ENCODE data around the gene ZNF594. TPM values are rescaled to one million over a fixed set of nuclear protein-coding genes. Genes with fewer than 3 reads are reported as not detected.
"Not testable (repeated sequence)": the region's sequence is repeated elsewhere in the genome, so short reads cannot be mapped to it uniquely, and the experiment has no call there.

ZNF594 gene
- total RNA-seq, 2 experiments from 2014 or later, result 2.2 to 3.1 TPM

DNA sequence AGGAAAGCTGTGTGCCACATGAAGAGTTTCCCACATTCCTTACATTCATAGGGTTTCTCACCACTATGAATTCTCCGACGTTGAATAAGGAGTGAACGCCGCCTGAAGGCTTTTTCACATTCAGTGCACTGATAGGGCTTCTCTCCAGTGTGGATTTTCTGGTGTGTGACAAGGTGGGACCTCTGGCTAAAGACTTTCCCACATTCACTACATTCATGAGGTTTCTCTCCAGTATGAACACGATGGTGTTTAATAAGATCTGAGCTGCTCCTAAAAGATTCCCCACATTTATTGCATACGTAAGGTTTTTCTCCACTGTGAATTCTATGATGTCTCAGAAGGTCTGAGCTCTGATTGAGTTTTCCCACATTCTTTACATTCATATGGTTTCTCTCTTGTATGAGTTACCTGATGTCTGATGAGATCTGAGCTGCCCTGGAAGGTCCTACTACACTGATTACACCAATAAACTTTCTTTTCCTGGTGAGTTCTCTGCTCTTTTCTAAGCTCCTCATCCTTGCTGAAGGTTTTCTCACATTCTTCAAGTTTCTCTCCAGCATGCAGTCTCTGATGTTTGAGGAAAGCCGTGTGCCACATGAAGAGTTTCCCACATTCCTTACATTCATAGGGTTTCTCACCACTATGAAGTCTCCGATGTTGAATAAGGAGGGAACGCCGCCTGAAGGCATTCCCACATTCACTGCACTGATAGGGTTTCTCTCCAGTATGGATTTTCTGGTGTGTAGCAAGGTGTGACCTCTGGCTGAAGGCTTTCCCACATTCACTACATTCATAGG, 10.0 kb downstream of the ZNF594 start:
- Histone ChIP-seq H3K36me3 (ENCODE audit: insufficient read depth, low read length) (peaks cover under 1% of the 10 kb centered on the region), H3K27me3 (ENCODE audit: control insufficient read depth in 1 of 2, insufficient read depth in 2 of 2, low read length in 2 of 2) (no peaks in the 10 kb centered on the region), H3K4me3 (ENCODE audit: low read length) (no peak overlapping the region), H3K4me1 (ENCODE audit: insufficient read depth, low read length) (no peaks in the 10 kb centered on the region), H3K27ac (ENCODE audit: low read depth in 1 of 2, low read length in 2 of 2) (no peak overlapping the region), H3K9me3 (ENCODE audit: control insufficient read depth in 1 of 2, insufficient read depth in 1 of 2, low read length in 2 of 2) (peaks cover 52 to 95% of the 10 kb centered on the region in 2 experiments)
- ATAC-seq (ENCODE audit: poor library complexity) (no peak), DNase-seq (no peak)
- H3K9me3 Mint-ChIP-seq, result peaks cover 8% of the 10 kb centered on the region
- TF ChIP-seq, protein P1, sequence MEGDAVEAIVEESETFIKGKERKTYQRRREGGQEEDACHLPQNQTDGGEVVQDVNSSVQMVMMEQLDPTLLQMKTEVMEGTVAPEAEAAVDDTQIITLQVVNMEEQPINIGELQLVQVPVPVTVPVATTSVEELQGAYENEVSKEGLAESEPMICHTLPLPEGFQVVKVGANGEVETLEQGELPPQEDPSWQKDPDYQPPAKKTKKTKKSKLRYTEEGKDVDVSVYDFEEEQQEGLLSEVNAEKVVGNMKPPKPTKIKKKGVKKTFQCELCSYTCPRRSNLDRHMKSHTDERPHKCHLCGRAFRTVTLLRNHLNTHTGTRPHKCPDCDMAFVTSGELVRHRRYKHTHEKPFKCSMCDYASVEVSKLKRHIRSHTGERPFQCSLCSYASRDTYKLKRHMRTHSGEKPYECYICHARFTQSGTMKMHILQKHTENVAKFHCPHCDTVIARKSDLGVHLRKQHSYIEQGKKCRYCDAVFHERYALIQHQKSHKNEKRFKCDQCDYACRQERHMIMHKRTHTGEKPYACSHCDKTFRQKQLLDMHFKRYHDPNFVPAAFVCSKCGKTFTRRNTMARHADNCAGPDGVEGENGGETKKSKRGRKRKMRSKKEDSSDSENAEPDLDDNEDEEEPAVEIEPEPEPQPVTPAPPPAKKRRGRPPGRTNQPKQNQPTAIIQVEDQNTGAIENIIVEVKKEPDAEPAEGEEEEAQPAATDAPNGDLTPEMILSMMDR (IDR thresholded peaks at IDR 0.05), result no peak
- H3K27me3 Mint-ChIP-seq, result no peaks in the 10 kb centered on the region
- H3K27ac Mint-ChIP-seq, result no peak overlapping the region
- CTCF ChIA-PET, result interaction anchor here (1.5 kb wide), 1 partner anchor 10 kb away, joined by 5 read pairs; the partner anchor contains the start of gene ZNF594
- no peaks in the 10 kb centered on the region for H3K4me1 Mint-ChIP-seq (ENCODE audit: low read depth)
- intact Hi-C loops (cut with DNase I, micrococcal nuclease), result loop anchor here in 1 of 2 experiments (5.0 kb wide), 1 partner anchor 89 kb away; no protein-coding TSS in a partner anchor
- POLR2A ChIA-PET, result interaction anchor here (1.7 kb wide), 1 partner anchor 10 kb away, joined by 7 read pairs; the partner anchor contains the start of gene ZNF594
- H3K36me3 Mint-ChIP-seq (ENCODE audit: low read depth), result peaks cover 85% of the 10 kb centered on the region
- H3K4me3 Mint-ChIP-seq, result no peak overlapping the region

DNA sequence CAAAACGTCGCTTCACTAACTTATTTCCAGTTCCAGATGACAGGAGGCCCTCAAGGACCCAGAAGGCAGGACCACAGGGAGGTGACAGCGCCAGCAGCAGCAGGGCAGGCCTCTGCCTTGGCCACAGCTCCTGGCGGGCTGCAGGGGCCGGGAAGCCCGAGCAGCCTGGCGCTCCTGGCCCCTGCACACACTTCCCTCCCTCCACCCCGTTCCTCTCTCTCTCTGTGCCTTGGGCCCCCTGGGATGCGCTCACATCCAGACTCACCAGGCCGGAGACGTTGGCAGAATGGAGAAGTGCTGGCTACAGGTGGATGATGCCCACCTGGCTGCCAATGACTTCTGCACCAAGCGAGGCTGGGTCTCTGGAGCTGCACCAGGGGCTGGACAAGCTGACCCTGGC, 12.7 kb downstream of the ZNF594 start:
- DNase-seq (no peak), ATAC-seq (ENCODE audit: poor library complexity) (no peak)
- H3K4me1 ChIP-seq (ENCODE audit: insufficient read depth, low read length), result no peaks in the 10 kb centered on the region
- peaks cover 45 to 85% of the 10 kb centered on the region in 2 experiments for H3K9me3 ChIP-seq (ENCODE audit: control insufficient read depth in 1 of 2, insufficient read depth in 1 of 2, low read length in 2 of 2)
- ChIA-PET POLR2A (interaction anchor here (1.2 kb wide), 1 partner anchor 13 kb away, joined by 3 read pairs; the partner anchor contains the start of gene ZNF594), CTCF (no interaction called here)
- H3K36me3 ChIP-seq (ENCODE audit: insufficient read depth, low read length), result peaks cover 4% of the 10 kb centered on the region
- TF ChIP-seq, protein P1 (IDR thresholded peaks at IDR 0.05), result no peak
- no peak overlapping the region for H3K27ac Mint-ChIP-seq
- intact Hi-C loops (cut with DNase I, micrococcal nuclease), result no loop called here
- H3K4me3 Mint-ChIP-seq, result no peak overlapping the region
- H3K4me3 ChIP-seq (ENCODE audit: low read length), result no peak overlapping the region
- no peaks in the 10 kb centered on the region for H3K27me3 Mint-ChIP-seq
- peaks cover 7% of the 10 kb centered on the region for H3K9me3 Mint-ChIP-seq
- H3K27me3 ChIP-seq (ENCODE audit: control insufficient read depth in 1 of 2, insufficient read depth in 2 of 2, low read length in 2 of 2), result no peaks in the 10 kb centered on the region
- no peaks in the 10 kb centered on the region for H3K4me1 Mint-ChIP-seq (ENCODE audit: low read depth)
- peaks cover 84% of the 10 kb centered on the region for H3K36me3 Mint-ChIP-seq (ENCODE audit: low read depth)
- no peak overlapping the region for H3K27ac ChIP-seq (ENCODE audit: low read depth in 1 of 2, low read length in 2 of 2)

DNA sequence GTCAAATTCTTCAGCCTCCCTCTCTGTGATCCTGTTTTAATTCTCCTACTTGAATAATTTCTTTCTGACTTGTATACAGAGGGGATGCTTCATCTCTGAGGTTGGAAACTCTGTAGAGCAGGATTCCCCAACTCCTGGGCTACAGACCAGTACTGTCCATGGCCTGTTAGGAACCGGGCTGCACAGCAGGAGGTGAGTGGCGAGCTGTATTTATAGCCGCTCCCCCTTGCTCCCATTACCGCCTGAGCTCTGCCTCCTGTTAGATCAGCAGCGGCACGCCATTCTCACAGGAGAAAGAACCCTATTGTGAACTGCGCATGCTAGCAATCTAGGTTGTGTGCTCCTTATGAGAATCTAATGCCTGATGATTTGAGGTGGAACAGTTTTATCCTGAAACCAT, 16.6 kb downstream of the ZNF594 start:
- H3K4me1 Mint-ChIP-seq (ENCODE audit: low read depth); H3K4me3 Mint-ChIP-seq; H3K27ac ChIP-seq (ENCODE audit: low read depth in 1 of 2, low read length in 2 of 2); DNase-seq; POLR2A ChIA-PET; H3K36me3 ChIP-seq (ENCODE audit: insufficient read depth, low read length); H3K9me3 Mint-ChIP-seq; H3K4me1 ChIP-seq (ENCODE audit: insufficient read depth, low read length); H3K27ac Mint-ChIP-seq; H3K27me3 Mint-ChIP-seq; intact Hi-C loops (cut with DNase I, micrococcal nuclease); ATAC-seq (ENCODE audit: poor library complexity); H3K4me3 ChIP-seq (ENCODE audit: low read length); H3K27me3 ChIP-seq (ENCODE audit: control insufficient read depth in 1 of 2, insufficient read depth in 2 of 2, low read length in 2 of 2); CTCF ChIA-PET: not testable (repeated sequence)
- H3K9me3 ChIP-seq (ENCODE audit: control insufficient read depth in 1 of 2, insufficient read depth in 1 of 2, low read length in 2 of 2), result peaks cover 45 to 52% of the 10 kb centered on the region in 2 experiments
- H3K36me3 Mint-ChIP-seq (ENCODE audit: low read depth), result peaks cover 58% of the 10 kb centered on the region

DNA sequence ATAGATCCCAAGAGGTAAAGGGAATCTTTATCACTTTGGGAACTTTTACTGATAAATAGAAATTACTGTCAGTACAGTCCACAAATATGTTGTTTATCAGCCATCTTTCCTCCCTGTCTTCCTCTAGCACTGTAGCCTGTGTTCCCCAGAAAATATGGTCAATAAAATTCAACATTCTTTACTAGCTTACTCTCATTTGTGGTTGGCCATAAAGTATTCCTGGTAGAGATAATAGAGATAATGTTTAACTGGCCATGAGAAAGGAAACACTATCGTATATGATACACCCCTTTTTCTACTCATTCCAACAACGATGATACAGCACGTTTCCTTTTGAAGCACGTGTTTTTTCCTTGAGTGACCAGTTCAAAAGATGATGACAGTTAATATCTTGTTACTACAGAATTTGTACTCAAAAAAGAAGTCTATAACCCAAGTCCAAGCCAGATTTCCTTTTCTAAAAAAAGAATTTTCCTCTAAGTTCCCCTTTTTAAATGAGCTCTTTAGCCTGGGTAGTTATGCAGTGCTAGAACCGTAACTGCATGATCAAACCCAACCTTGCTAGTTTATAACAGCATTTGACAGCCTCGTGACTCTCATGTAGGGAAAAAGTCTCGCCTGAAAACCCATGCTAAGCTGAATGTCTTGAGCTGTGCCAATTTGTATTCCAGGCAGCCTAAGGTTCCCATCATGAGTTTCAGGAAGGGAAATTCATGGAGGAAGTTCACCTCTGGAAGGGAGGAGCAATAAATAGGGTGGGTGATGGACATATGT, 25.7 kb downstream of the ZNF594 start:
- H3K27me3 Mint-ChIP-seq, result peaks cover 31% of the 10 kb centered on the region
- H3K36me3 Mint-ChIP-seq (ENCODE audit: low read depth); intact Hi-C loops (cut with DNase I, micrococcal nuclease); H3K27ac ChIP-seq (ENCODE audit: low read depth in 1 of 2, low read length in 2 of 2); H3K4me1 ChIP-seq (ENCODE audit: insufficient read depth, low read length); H3K4me3 ChIP-seq (ENCODE audit: low read length); POLR2A ChIA-PET; H3K27ac Mint-ChIP-seq; H3K4me3 Mint-ChIP-seq; CTCF ChIA-PET; H3K9me3 ChIP-seq (ENCODE audit: control insufficient read depth in 1 of 2, insufficient read depth in 1 of 2, low read length in 2 of 2); ATAC-seq (ENCODE audit: poor library complexity); H3K36me3 ChIP-seq (ENCODE audit: insufficient read depth, low read length); H3K4me1 Mint-ChIP-seq (ENCODE audit: low read depth); H3K27me3 ChIP-seq (ENCODE audit: control insufficient read depth in 1 of 2, insufficient read depth in 2 of 2, low read length in 2 of 2); DNase-seq; H3K9me3 Mint-ChIP-seq: not testable (repeated sequence)
